ENCODE results near the gene RAB7A. TPM values are rescaled to one million over a fixed set of nuclear protein-coding genes. Genes with fewer than 3 reads are reported as not detected.

The RAB7A gene
- total RNA-seq (2021; ENCODE audit: unreplicated experiment) = 233 TPM
- 124 and 126 TPM in 2 replicates for polyA plus RNA-seq (2012)
- Bru-seq, nascent RNA = percentile 94 among the genes with signal in this experiment
- percentile 93 among the genes with signal in this experiment for BruChase-seq, experiment 1, labeled RNA remaining after a 6-hour chase
- percentile 88 among the genes with signal in this experiment for BruChase-seq, experiment 2, labeled RNA remaining after a 2-hour chase
- long read RNA-seq, transcript RAB7A-201 (6 exons, 2,244 nt) = major isoform, 288 of 342 reads
- long read RNA-seq, partial matches to known transcripts = 22 of 342 reads
- long read RNA-seq, other reads (novel, unspliced or antisense) = 31 of 342 reads

GRCh38 chr3:128726023-128727016 is at the start of gene RAB7A:
TSS of gene RAB7A (plus strand) at chr3:128726183. CDS start at chr3:128795368, 69,185 bp downstream.
- DNase-seq (ENCODE audit: low read depth, low spot score) = peak; percentile 95
- no TSS peak for BruUV-seq (replicated peaks)
- CTCF ChIA-PET = interaction anchor here (1.5 kb wide), 1 partner anchor 46 kb away, joined by 8 read pairs; no protein-coding TSS in a partner anchor
- Histone ChIP-seq H3K27ac (ENCODE audit: low read depth, low read length) (peak within 1 kb of the TSS; percentile 78), H3K4me3 (replicated peaks in 1 of 2; ENCODE audit: low read depth in 1 of 2, low read length in 2 of 2) (peak within 1 kb of the TSS; percentile 86 to 91), H3K36me3 (ENCODE audit: control insufficient read depth in 1 of 2, insufficient read depth in 2 of 2, low read length in 2 of 2) (no peaks in the 10 kb centered on the region), H2AFZ (ENCODE audit: low read depth, low read length, poor library complexity, severe bottlenecking) (peak within 1 kb of the TSS; percentile 76), H3K27me3 (ENCODE audit: insufficient read depth, low read length) (no peaks in the 10 kb centered on the region), H3K4me1 (ENCODE audit: control insufficient read depth in 1 of 2, insufficient read depth in 2 of 2, low read length in 2 of 2) (peaks cover 10 to 25% of the 10 kb centered on the region in 2 experiments), H3K9ac (ENCODE audit: low read length) (peak within 1 kb of the TSS; percentile 97), H4K20me1 (ENCODE audit: insufficient read depth) (peaks cover 29% of the 10 kb centered on the region), H3K9me2 (ENCODE audit: insufficient read depth) (no peaks in the 10 kb centered on the region), H3K9me3 (ENCODE audit: control insufficient read depth in 1 of 2, insufficient read depth in 1 of 2, low read depth in 1 of 2, low read length in 2 of 2) (no peaks in the 10 kb centered on the region), H3K4me2 (ENCODE audit: low read length) (peak within 1 kb of the TSS; percentile 74), H3K79me2 (ENCODE audit: insufficient read depth, low read length) (peaks cover 53% of the 10 kb centered on the region)
- RAD21 ChIA-PET (ENCODE audit: low non-redundant PET in 1 of 2, low total read pairs in 2 of 2, uncharacterized antibody in 2 of 2, unreplicated experiment in 2 of 2) = no interaction called here
- TF ChIP-seq ZFX (IDR thresholded peaks at IDR 0.05) (peak; percentile 96), POLR2A (IDR thresholded peaks at IDR 0.05; ENCODE audit: borderline replicate concordance, extremely low read depth, insufficient read depth, insufficient read length) (peak; percentile 44), SP1 (IDR thresholded peaks at IDR 0.05; ENCODE audit: low read depth) (peak; percentile 63; the same call in 1 of the 2 replicates), MAX (IDR thresholded peaks at IDR 0.05) (peak; percentile 92), ELF1 (IDR thresholded peaks at IDR 0.05; ENCODE audit: borderline replicate concordance, low read depth) (peak; percentile 68; the same call in 1 of the 2 replicates), POLR2AphosphoS5 (IDR thresholded peaks at IDR 0.05; ENCODE audit: low read depth, low read length) (peak; percentile 91), EGR1 (IDR thresholded peaks at IDR 0.05; ENCODE audit: low read depth) (peak; percentile 100), CEBPB (IDR thresholded peaks at IDR 0.05; ENCODE audit: low read depth) (peak; percentile 85), TCF7L2 (IDR thresholded peaks at IDR 0.05; ENCODE audit: borderline replicate concordance, extremely low read depth, insufficient read depth, insufficient read length) (peak; percentile 67), EZH2 (IDR thresholded peaks at IDR 0.05) (no peak), EZH2phosphoT487 (IDR thresholded peaks at IDR 0.05; ENCODE audit: borderline replicate concordance) (no peak), JUND (IDR thresholded peaks at IDR 0.05) (no peak), FOSL1 (IDR thresholded peaks at IDR 0.05; ENCODE audit: low read depth) (no peak), RAD21 (IDR thresholded peaks at IDR 0.05; ENCODE audit: low read depth) (no peak)
- intact Hi-C loops (cut with micrococcal nuclease) = loop anchor here (5.0 kb wide), 1 partner anchor 44 kb away; no protein-coding TSS in a partner anchor
- peak; percentile 95 for ATAC-seq
- POLR2A ChIA-PET = interaction anchor here (0.6 to 1.3 kb wide), 3 partner anchors 46 to 574 kb away, joined by 3 to 5 read pairs (median 5); no protein-coding TSS in a partner anchor

All from HCT116 (cell line).